WERI-Rb-1 (cell line): ENCODE measurements around the gene AK2.

ENCODE experiments used
- DNase-seq: peaks from one replicate; pipeline ENCODE4 v3.0.0-alpha.2; 2020
- H3K27ac ChIP-seq: fragments of 250-450 bp; sonication (Bioruptor Pico); 2 replicates; pipeline ENCODE4 v1.5.1; 2020; ENCODE audit warnings: mild to moderate bottlenecking, moderate library complexity
- H3K27me3 ChIP-seq: fragments of 250-450 bp; sonication (Bioruptor Pico); 2 replicates; pipeline ENCODE4 v1.5.1; 2021; ENCODE audit warnings: mild to moderate bottlenecking, low read depth, moderate library complexity; ENCODE audit not compliant: insufficient read depth, severe bottlenecking
- H3K36me3 ChIP-seq: fragments of 250-450 bp; sonication (Bioruptor Pico); 2 replicates; pipeline ENCODE4 v1.5.1; 2020; ENCODE audit warnings: mild to moderate bottlenecking, moderate library complexity
- H3K4me3 ChIP-seq: 2 replicates; pipeline ENCODE4 v1.5.1; 2011; ENCODE audit warnings: low read depth, mild to moderate bottlenecking, control low read depth, low read length
- H3K9me3 ChIP-seq: fragments of 250-450 bp; sonication (Bioruptor Pico); 2 replicates; pipeline ENCODE4 v1.5.1; 2021; ENCODE audit warnings: mild to moderate bottlenecking, moderate library complexity; ENCODE audit not compliant: severe bottlenecking
- TF ChIP-seq, protein P1 (sequence below): IDR thresholded peaks from 2 replicates; pipeline ENCODE4 v1.5.1; 2011; ENCODE audit warnings: low read depth, mild to moderate bottlenecking, control low read depth, inconsistent platforms, low read length

The AK2 gene

DNA sequence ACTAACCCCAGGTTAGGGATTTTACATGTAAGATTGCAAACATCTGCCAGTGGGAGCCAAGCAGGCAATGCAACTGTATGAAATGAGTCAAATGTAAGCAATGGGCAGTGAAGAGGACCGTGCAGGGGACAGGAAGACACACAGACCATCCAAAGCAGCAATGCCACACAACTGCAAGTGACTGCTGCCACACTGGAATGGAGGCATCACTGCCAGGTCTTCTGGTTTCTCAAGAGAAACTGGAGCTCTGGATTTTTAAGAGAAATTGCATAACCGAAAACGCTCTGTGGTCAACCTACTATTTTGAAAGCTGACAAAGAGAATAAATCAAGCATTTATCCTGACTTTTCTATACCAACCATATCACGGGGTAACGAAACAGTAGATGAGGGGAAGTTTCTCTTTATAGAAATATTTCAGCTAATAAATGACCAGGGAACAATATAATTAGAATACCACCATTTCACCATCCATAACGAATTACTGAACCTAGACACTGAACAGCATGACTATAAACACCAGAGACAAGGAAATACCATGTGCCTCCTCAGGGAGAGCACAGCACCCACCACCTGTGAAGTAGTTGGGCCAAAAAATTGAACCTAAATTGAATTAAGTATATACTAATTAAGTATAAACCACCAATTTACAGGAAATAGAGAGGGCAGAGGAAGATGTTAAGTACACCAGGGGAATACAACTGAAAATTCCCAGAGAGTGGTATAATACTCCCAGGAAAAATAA is 4.4 kb downstream of the AK2 start:
- TF ChIP-seq, protein P1, sequence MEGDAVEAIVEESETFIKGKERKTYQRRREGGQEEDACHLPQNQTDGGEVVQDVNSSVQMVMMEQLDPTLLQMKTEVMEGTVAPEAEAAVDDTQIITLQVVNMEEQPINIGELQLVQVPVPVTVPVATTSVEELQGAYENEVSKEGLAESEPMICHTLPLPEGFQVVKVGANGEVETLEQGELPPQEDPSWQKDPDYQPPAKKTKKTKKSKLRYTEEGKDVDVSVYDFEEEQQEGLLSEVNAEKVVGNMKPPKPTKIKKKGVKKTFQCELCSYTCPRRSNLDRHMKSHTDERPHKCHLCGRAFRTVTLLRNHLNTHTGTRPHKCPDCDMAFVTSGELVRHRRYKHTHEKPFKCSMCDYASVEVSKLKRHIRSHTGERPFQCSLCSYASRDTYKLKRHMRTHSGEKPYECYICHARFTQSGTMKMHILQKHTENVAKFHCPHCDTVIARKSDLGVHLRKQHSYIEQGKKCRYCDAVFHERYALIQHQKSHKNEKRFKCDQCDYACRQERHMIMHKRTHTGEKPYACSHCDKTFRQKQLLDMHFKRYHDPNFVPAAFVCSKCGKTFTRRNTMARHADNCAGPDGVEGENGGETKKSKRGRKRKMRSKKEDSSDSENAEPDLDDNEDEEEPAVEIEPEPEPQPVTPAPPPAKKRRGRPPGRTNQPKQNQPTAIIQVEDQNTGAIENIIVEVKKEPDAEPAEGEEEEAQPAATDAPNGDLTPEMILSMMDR: no peak
- H3K4me3 ChIP-seq: no peak overlapping the region
- H3K27me3 ChIP-seq: no peaks in the 10 kb centered on the region
- no peak for DNase-seq
- H3K36me3 ChIP-seq: peaks cover 45% of the 10 kb centered on the region
- peaks cover under 1% of the 10 kb centered on the region for H3K9me3 ChIP-seq
- H3K27ac ChIP-seq: no peak overlapping the region

DNA sequence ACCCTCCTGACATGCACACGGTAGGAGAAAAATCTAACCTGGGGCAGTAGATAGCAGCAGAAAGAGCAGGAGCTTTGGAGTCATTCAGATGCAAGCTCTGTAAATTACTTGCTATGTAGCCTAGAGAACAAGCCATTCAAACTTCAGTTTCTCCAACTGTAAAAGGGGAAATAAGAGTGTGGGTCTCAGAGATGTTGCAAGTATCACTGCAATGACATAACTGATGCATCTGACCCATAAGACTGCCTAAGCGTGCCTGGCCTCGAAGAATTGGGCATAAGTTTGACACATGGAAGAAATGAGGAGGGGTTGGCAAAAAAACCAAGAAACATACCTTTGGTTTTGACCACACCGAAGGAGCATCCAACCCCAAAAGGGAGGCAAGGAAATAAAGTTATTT is 5.2 kb downstream of the AK2 start:
- H3K27me3 ChIP-seq: no peaks in the 10 kb centered on the region
- no peak overlapping the region for H3K4me3 ChIP-seq
- H3K9me3 ChIP-seq: no peaks in the 10 kb centered on the region
- TF ChIP-seq, protein P1: no peak
- no peak overlapping the region for H3K27ac ChIP-seq
- no peak for DNase-seq
- peaks cover 45% of the 10 kb centered on the region for H3K36me3 ChIP-seq

DNA sequence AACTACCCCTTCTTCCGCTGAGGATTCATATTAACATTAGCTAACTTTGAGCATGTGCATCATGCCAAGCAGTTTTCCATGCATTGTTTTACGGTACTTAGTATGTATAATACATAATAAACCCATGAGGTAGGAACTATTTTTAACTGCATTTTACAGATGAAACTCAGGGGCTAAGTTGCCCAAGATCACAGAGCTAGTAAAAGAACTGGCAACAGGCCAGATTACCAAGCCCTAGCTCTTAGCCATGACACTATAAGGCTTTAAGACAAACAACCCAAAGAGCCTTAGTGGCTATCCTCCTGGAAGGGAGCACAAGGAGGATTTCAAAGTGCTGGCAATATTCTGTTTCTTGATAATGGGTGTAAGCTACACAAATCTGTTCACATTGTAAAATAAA is 6.1 kb downstream of the AK2 start:
- H3K27ac ChIP-seq: no peak overlapping the region
- H3K36me3 ChIP-seq: peaks cover 44% of the 10 kb centered on the region
- H3K4me3 ChIP-seq: no peak overlapping the region
- H3K9me3 ChIP-seq: no peaks in the 10 kb centered on the region
- TF ChIP-seq, protein P1: no peak
- H3K27me3 ChIP-seq: no peaks in the 10 kb centered on the region
- DNase-seq: no peak

DNA sequence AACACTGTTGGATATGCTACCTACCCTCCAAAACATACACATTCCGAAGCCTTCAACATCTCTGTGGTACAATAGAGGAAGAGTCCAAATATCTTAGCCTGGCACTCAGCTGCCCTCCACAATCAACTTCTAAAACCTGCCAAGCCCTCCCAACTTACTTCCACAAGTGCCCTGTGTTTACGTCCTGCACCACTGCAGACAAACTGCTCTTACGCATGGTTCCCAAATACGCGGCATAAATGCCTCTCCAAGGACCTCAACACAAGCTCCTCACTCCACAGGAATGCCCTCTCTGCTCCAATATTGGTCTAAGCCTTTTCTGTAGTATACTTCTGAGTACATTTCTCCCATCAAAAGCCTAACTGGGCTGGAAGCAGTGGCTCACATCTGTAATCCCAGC is 6.8 kb downstream of the AK2 start:
- TF ChIP-seq, protein P1: no peak
- DNase-seq: no peak
- Histone ChIP-seq H3K27ac (no peak overlapping the region), H3K27me3 (no peaks in the 10 kb centered on the region), H3K4me3 (no peak overlapping the region), H3K36me3 (peaks cover 44% of the 10 kb centered on the region), H3K9me3 (no peaks in the 10 kb centered on the region)

DNA sequence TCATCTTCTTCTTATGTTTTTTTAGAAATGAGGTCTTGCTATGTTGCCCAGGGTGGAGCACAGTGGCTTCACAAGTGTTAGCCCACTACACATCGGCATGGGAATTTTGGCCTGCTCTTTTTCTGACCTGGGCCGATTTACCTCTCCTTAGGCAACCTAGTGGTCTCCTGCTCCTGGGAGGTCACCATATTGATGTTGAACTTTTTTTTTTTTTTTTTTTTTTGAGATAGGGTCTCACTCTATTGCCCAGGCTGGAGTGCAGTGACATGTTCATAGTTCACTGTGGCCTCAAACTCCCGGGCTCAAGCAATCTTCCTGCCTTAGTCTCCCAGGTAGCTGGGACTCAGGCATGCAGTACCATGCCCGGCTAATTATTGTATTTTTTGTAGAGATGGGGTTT is 7.5 kb downstream of the AK2 start:
- no peak for DNase-seq
- Histone ChIP-seq H3K27ac (no peak overlapping the region), H3K9me3 (no peaks in the 10 kb centered on the region), H3K27me3 (no peaks in the 10 kb centered on the region), H3K36me3 (peaks cover 43% of the 10 kb centered on the region), H3K4me3 (no peak overlapping the region)
- TF ChIP-seq, protein P1: no peak

DNA sequence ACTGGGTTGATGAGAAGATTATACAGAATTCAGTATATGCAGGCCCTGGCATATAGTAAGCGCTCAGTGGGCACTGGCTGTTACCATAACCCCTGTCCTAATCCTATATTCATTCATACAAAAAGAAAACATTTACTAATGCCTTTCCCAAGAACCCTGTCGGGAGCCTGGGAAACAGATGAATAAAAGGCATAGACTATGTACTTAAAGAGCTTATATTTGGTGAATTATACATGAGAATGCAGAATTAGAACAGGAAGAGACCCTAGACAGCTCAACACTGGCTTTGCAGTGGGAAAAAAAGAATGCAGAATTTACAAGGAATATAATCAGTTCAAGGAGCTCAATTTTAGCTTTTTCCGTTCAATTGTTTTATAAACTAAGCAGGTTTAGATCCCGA is 10.9 kb downstream of the AK2 start:
- Histone ChIP-seq H3K4me3 (no peak overlapping the region), H3K36me3 (peaks cover 58% of the 10 kb centered on the region), H3K27me3 (no peaks in the 10 kb centered on the region), H3K9me3 (no peaks in the 10 kb centered on the region), H3K27ac (no peak overlapping the region)
- TF ChIP-seq, protein P1: no peak
- no peak for DNase-seq
